HG03097 (cell line): Measurements from ENCODE around the gene FAM83B.
"Not testable (repeated sequence)": the region's sequence is repeated elsewhere in the genome, so short reads cannot be mapped to it uniquely, and the experiment has no call there.

Experiments used
- ATAC-seq: cut with Tn5 transposase; IDR thresholded peaks from one replicate; pipeline ENCODE4 v1.9.1; 2021; ENCODE audit not compliant: unreplicated experiment, low FRiP score

FAM83B gene

GRCh38 chr6:54959820-54960219 is 113.2 kb downstream of the FAM83B start:
- ATAC-seq: no peak

GRCh38 chr6:54961372-54961771 is 114.8 kb downstream of the FAM83B start:
- not testable (repeated sequence) for ATAC-seq

- ATAC-seq: no peak
These were observed 123.8 kb downstream of the FAM83B start for GRCh38 chr6:54970337-54970736.

GRCh38 chr6:54971825-54972224 is 125.3 kb downstream of the FAM83B start:
- ATAC-seq: no peak

DNA sequence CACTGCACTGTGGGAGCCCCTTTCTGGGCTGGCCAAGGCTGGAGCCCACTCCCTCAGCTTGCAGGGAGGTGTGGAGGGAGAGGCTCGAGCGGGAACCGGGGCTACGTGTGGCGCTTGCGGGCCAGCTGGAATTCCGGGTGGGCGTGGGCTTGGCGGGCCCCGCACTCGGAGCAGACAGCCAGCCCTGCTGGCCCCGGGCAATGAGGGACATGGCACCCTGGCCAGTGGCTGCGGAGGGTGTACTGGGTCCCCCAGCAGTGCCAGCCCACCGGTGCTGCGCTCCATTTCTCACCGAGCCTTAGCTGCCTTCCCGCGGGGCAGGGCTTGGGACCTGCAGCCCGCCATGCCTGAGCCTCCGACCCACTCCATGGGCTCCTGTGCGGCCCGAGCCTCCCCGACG is 132.6 kb downstream of the FAM83B start:
- ATAC-seq: not testable (repeated sequence)

GRCh38 chr6:54980511-54981275 is 134.1 kb downstream of the FAM83B start:
- no peak for ATAC-seq

- ATAC-seq: no peak
These were observed 134.7 kb downstream of the FAM83B start for GRCh38 chr6:54981276-54981609.

- no peak for ATAC-seq
These were observed 135.1 kb downstream of the FAM83B start for GRCh38 chr6:54981647-54982046.

- ATAC-seq: no peak
These were observed 141.2 kb downstream of the FAM83B start for GRCh38 chr6:54987633-54988290.

DNA sequence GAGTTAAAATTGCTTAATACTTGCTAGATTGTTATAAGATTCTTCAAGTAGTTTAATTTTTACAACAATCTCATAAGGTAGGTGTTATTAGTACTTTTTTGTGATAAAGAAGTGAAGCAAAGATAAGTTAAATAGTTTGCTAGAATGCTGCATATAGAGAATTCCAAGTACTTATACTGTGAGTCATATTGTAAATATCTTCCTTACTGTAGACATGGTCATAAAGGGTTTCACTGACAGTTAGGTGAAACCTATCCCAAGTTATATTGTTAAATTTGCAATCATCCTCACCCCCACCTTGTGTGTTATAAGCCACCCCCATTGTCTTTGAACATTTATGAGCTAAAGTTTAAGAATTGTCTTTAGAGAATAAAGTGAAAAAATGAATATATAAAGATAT is 142.0 kb downstream of the FAM83B start:
- no peak for ATAC-seq

DNA sequence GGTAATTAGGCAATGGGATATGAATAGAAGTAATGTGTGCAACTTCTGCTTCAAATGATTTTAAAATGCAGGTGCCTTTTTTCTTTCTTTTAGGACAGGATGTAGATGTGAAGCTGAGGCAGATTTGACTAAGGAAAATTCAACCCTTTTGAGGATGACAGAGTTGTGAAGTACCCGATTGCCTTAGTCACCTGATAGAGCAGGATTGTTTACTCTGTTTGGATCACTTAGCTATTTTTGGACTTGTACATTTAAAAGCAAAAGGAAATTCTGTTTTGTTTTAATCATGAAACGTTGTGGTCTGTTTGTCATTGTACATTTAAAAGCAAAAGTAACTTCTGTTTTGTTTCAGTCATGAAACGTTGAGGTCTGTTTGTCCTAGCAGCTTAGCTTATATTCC is 143.4 kb downstream of the FAM83B start:
- no peak for ATAC-seq
